ENCODE measurements around the gene ROCK2. TPM values are rescaled to one million over a fixed set of nuclear protein-coding genes. Genes with fewer than 3 reads are reported as not detected.

The ROCK2 gene
- total and polyA plus RNA-seq, 4 donors: 5.3 to 31.0 (median 12.2) TPM

DNA sequence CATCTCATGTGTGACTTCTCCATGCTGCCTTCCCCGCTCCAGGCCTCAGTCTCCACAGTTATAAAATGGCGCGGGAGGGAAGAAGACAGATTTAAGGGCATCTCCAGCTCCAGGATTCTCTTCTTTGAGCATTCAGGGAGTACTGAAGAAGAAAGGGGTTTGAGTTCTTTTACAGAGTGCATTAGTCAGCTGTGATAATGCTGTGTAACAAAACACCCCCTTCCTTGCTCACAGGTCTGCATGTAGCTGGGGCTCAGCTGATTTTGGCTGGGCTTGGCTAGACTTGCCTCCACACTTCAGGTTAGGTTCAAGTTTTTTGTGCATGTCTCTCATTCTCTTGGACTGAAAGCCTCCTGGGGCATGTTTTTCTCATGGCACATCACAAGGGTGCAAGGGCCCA, 197.2 kb downstream of the ROCK2 start:
- Histone ChIP-seq H3K27ac (ENCODE audit: low read depth in 1 of 2, low read length in 2 of 2) (no peak overlapping the region), H3K9me3 (ENCODE audit: control insufficient read depth in 4 of 4, low read length in 3 of 4) (no peaks in the 10 kb centered on the region), H3K4me3 (ENCODE audit: low read depth in 1 of 3, low read length in 3 of 3) (no peak overlapping the region), H3K4me1 (ENCODE audit: control insufficient read depth in 4 of 4, insufficient read depth in 4 of 4, low read length in 3 of 4) (no peaks in the 10 kb centered on the region), H3K9ac (ENCODE audit: low read depth in 1 of 2, low read length in 2 of 2) (no peak overlapping the region), H3K36me3 (ENCODE audit: control insufficient read depth in 4 of 4, insufficient read depth in 3 of 4, low read depth in 1 of 4, low read length in 3 of 4) (no peaks in the 10 kb centered on the region), H3K27me3 (ENCODE audit: control insufficient read depth in 4 of 4, insufficient read depth in 4 of 4, low read length in 3 of 4) (no peaks in the 10 kb centered on the region)
- WGBS: 23% methylated on average over 3 of the region's 3 CpGs
- TF ChIP-seq GABPA (IDR thresholded peaks at IDR 0.05 in 1 of 2, conservative IDR thresholded peaks at IDR 0.05 in 1 of 2): no peak
- no peak for TF ChIP-seq HNF4G (IDR thresholded peaks at IDR 0.05)
- TF ChIP-seq TAF1 (conservative IDR thresholded peaks at IDR 0.05): no peak
- no peak for TF ChIP-seq RXRA (IDR thresholded peaks at IDR 0.05)
- no peak for TF ChIP-seq SP1 (IDR thresholded peaks at IDR 0.05)
- no peak for TF ChIP-seq FOXA1 (IDR thresholded peaks at IDR 0.05)
- TF ChIP-seq FOXA2 (IDR thresholded peaks at IDR 0.05): no peak
- TF ChIP-seq NR2F2 (IDR thresholded peaks at IDR 0.05): no peak
- TF ChIP-seq HNF4A (conservative IDR thresholded peaks at IDR 0.05): no peak
- TF ChIP-seq, protein P1, sequence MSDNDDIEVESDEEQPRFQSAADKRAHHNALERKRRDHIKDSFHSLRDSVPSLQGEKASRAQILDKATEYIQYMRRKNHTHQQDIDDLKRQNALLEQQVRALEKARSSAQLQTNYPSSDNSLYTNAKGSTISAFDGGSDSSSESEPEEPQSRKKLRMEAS (IDR thresholded peaks at IDR 0.05): no peak
- TF ChIP-seq RAD21 (IDR thresholded peaks at IDR 0.05): no peak
- DNase-seq (ENCODE audit: low spot score): no peak

DNA sequence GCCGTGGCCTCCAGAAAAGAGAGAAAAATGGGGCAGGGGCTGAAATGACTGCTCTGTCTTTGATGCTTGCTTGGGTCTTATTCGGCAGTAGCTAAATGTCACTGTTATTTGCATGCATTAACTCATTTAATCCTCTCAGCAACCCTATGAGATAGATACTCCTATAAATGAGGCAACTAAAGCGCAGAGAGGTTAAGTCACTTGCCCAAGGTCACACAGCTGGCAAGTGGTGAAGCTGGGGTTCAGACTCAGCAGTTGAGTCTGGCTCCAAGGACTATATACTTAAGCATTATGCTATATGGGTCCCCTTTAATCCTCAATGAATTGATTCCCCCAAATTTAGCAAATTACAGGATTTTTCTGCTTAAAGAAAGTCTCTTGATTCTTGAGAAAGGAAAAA, 198.4 kb downstream of the ROCK2 start:
- no peak for TF ChIP-seq RXRA (IDR thresholded peaks at IDR 0.05)
- no peak for TF ChIP-seq RAD21 (IDR thresholded peaks at IDR 0.05)
- TF ChIP-seq HNF4A (conservative IDR thresholded peaks at IDR 0.05): no peak
- TF ChIP-seq, protein P2, sequence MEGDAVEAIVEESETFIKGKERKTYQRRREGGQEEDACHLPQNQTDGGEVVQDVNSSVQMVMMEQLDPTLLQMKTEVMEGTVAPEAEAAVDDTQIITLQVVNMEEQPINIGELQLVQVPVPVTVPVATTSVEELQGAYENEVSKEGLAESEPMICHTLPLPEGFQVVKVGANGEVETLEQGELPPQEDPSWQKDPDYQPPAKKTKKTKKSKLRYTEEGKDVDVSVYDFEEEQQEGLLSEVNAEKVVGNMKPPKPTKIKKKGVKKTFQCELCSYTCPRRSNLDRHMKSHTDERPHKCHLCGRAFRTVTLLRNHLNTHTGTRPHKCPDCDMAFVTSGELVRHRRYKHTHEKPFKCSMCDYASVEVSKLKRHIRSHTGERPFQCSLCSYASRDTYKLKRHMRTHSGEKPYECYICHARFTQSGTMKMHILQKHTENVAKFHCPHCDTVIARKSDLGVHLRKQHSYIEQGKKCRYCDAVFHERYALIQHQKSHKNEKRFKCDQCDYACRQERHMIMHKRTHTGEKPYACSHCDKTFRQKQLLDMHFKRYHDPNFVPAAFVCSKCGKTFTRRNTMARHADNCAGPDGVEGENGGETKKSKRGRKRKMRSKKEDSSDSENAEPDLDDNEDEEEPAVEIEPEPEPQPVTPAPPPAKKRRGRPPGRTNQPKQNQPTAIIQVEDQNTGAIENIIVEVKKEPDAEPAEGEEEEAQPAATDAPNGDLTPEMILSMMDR (IDR thresholded peaks at IDR 0.05; ENCODE audit: low read depth, low read length, missing input control): no peak
- TF ChIP-seq JUND (IDR thresholded peaks at IDR 0.05): no peak
- TF ChIP-seq EGR1 (IDR thresholded peaks at IDR 0.05; ENCODE audit: low read depth in 2 of 2): no peak
- TF ChIP-seq TAF1 (conservative IDR thresholded peaks at IDR 0.05): no peak
- no peak for TF ChIP-seq SP1 (IDR thresholded peaks at IDR 0.05)
- no peak for TF ChIP-seq NR2F2 (IDR thresholded peaks at IDR 0.05)
- TF ChIP-seq FOXA1 (IDR thresholded peaks at IDR 0.05): no peak
- TF ChIP-seq, protein P3, sequence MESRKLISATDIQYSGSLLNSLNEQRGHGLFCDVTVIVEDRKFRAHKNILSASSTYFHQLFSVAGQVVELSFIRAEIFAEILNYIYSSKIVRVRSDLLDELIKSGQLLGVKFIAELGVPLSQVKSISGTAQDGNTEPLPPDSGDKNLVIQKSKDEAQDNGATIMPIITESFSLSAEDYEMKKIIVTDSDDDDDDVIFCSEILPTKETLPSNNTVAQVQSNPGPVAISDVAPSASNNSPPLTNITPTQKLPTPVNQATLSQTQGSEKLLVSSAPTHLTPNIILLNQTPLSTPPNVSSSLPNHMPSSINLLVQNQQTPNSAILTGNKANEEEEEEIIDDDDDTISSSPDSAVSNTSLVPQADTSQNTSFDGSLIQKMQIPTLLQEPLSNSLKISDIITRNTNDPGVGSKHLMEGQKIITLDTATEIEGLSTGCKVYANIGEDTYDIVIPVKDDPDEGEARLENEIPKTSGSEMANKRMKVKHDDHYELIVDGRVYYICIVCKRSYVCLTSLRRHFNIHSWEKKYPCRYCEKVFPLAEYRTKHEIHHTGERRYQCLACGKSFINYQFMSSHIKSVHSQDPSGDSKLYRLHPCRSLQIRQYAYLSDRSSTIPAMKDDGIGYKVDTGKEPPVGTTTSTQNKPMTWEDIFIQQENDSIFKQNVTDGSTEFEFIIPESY (IDR thresholded peaks at IDR 0.05): no peak
- no peak for TF ChIP-seq HNF4G (IDR thresholded peaks at IDR 0.05)
- TF ChIP-seq YY1 (IDR thresholded peaks at IDR 0.05): no peak
- no peak for TF ChIP-seq GABPA (IDR thresholded peaks at IDR 0.05 in 1 of 2, conservative IDR thresholded peaks at IDR 0.05 in 1 of 2)
- TF ChIP-seq, protein P4, sequence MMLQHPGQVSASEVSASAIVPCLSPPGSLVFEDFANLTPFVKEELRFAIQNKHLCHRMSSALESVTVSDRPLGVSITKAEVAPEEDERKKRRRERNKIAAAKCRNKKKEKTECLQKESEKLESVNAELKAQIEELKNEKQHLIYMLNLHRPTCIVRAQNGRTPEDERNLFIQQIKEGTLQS (IDR thresholded peaks at IDR 0.05): no peak
- Histone ChIP-seq H3K9me3 (ENCODE audit: control insufficient read depth in 4 of 4, low read length in 3 of 4) (no peaks in the 10 kb centered on the region), H3K27me3 (ENCODE audit: control insufficient read depth in 4 of 4, insufficient read depth in 4 of 4, low read length in 3 of 4) (no peaks in the 10 kb centered on the region), H3K27ac (ENCODE audit: low read depth in 1 of 2, low read length in 2 of 2) (no peak overlapping the region), H3K4me3 (ENCODE audit: low read depth in 1 of 3, low read length in 3 of 3) (no peak overlapping the region), H3K36me3 (ENCODE audit: control insufficient read depth in 4 of 4, insufficient read depth in 3 of 4, low read depth in 1 of 4, low read length in 3 of 4) (no peaks in the 10 kb centered on the region), H3K9ac (ENCODE audit: low read depth in 1 of 2, low read length in 2 of 2) (no peak overlapping the region), H3K4me1 (ENCODE audit: control insufficient read depth in 4 of 4, insufficient read depth in 4 of 4, low read length in 3 of 4) (no peaks in the 10 kb centered on the region)
- no peak for DNase-seq (ENCODE audit: low spot score)
- 93% methylated on average over 3 of the region's 3 CpGs for WGBS
